Panc1 (cell line): ENCODE data around the gene PCMT1. TPM values are rescaled to one million over a fixed set of nuclear protein-coding genes. Genes with fewer than 3 reads are reported as not detected.

ENCODE experiments used
- ATAC-seq: fragments of 200-7000 bp; cut with Tn5 transposase; 2 replicates; pipeline ENCODE4 v1.9.1; 2020; ENCODE audit warnings: mild to moderate bottlenecking, moderate library complexity
- BruUV-seq: library from RNA; stranded (reverse); fragments of 400-500 nt; replicated peaks from 2 replicates; lab custom pipeline; 2021; lab: Mats Ljungman, UMichigan
- CTCF ChIA-PET: fragments of 300-600 bp; sonication (Branson Sonifier 250); formaldehyde crosslinking; loops from one replicate; lab custom pipeline; 2022; ENCODE audit warnings: antibody characterized with exemption; lab: Charles Lee
- POLR2A ChIA-PET: fragments of 300-600 bp; sonication (Branson Sonifier 250); formaldehyde crosslinking; loops from one replicate; lab custom pipeline; 2022; ENCODE audit warnings: antibody characterized with exemption; lab: Charles Lee
- DNase-seq: peaks from one replicate; pipeline ENCODE4 v3.0.0-alpha.2; 2010; ENCODE audit warnings: low read depth, low spot score
- H3K27ac ChIP-seq: 2 replicates; pipeline ENCODE4 v1.5.1; 2011; ENCODE audit warnings: mild to moderate bottlenecking, low read length, inconsistent platforms
- H3K27me3 ChIP-seq: fragments of 200-500 bp; sonication (Bioruptor generic); 2 replicates; pipeline ENCODE4 v1.6.0; 2014; ENCODE audit warnings: low read length, inconsistent platforms; ENCODE audit not compliant: control insufficient read depth, insufficient read depth
- H3K36me3 ChIP-seq: fragments of 200-500 bp; sonication (Bioruptor generic); 2 replicates; pipeline ENCODE4 v1.5.1; 2014; ENCODE audit warnings: inconsistent platforms, mild to moderate bottlenecking, low read length, moderate library complexity; ENCODE audit not compliant: control insufficient read depth, insufficient read depth
- H3K4me1 ChIP-seq: 2 replicates; pipeline ENCODE4 v1.5.1; 2011; ENCODE audit warnings: inconsistent platforms, mild to moderate bottlenecking, low read length, moderate library complexity; ENCODE audit not compliant: control insufficient read depth, insufficient read depth
- H3K4me3 ChIP-seq, 2 experiments: 2 replicates each; pipeline ENCODE4 v1.5.1; 2011 to 2012; ENCODE audit warnings: low read depth in 2 of 2, low read length in 2 of 2, mild to moderate bottlenecking in 2 of 2, inconsistent platforms in 1 of 2, moderate library complexity in 1 of 2
- H3K9me3 ChIP-seq: fragments of 200-500 bp; sonication (Bioruptor generic); 2 replicates; pipeline ENCODE4 v1.5.1; 2014; ENCODE audit warnings: low read depth, mild to moderate bottlenecking, inconsistent platforms, low read length, moderate library complexity; ENCODE audit not compliant: control insufficient read depth, insufficient read depth
- POLR2AphosphoS5 ChIP-seq: IDR thresholded peaks from 2 replicates; pipeline ENCODE4 v1.6.1; 2012; ENCODE audit warnings: mild to moderate bottlenecking, low read depth, low read length, moderate library complexity
- SIN3A ChIP-seq: IDR thresholded peaks from 2 replicates; pipeline ENCODE4 v1.6.1; 2012; ENCODE audit warnings: low read depth, mild to moderate bottlenecking, low read length, moderate library complexity, borderline replicate concordance; ENCODE audit not compliant: insufficient read depth
- TCF7L2 ChIP-seq: IDR thresholded peaks from 2 replicates; pipeline ENCODE4 v1.6.1; 2011; ENCODE audit warnings: mild to moderate bottlenecking, low read depth, low read length, inconsistent platforms
- in situ Hi-C: cut with HindIII; loops from 2 replicates; pipeline ENCODE4 v1.10.0; 2016; ENCODE audit warnings: low sequenced_read_pairs, low pct_unique_long_range_greater_than_20kb
- intact Hi-C: fragments of 100-400 bp; cut with micrococcal nuclease; formaldehyde crosslinking; loops from one replicate; pipeline ENCODE4 v1.10.0; 2022; ENCODE audit not compliant: unreplicated experiment
- total RNA-seq: library from RNA; stranded (reverse); gene quantifications from one replicate; pipeline ENCODE4 v1.2.1, GENCODE V29; 2021; ENCODE audit not compliant: unreplicated experiment
- TF ChIP-seq, protein P1 (sequence below): fragments of 450-650 bp; IDR thresholded peaks from 2 replicates; pipeline ENCODE4 v1.5.1; 2017; ENCODE audit warnings: mild to moderate bottlenecking
- TF ChIP-seq, protein P2 (sequence below), 2 experiments: IDR thresholded peaks; 2 replicates each; pipeline ENCODE4 v1.6.1; 2011 to 2012; ENCODE audit warnings: low read depth in 2 of 2, control low read depth in 1 of 2, low read length in 1 of 2, mild to moderate bottlenecking in 1 of 2, moderate library complexity in 1 of 2; ENCODE audit not compliant: insufficient read depth in 1 of 2

PCMT1 gene
- total RNA-seq, 1 experiment from 2014 or later, result 118 TPM

DNA sequence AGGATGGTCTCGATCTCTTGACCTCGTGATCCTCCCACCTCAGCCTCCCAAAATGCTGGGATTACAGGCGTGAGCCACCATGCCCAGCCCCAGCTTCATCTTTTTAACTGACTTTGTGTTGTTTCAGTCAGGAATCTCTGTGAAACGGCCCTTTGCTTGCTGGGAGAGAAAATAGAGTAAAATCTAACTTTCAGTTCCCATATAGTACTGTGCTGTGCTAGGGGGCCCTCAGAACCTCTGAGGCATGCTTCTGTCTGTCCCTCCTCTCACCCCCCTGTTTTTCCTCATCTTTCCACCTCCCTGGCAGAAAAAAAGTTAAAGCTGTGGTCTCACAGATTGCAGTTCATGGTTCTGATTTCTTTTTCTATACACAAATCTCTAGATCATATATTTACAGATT lies 66.2 kb downstream of the PCMT1 start:
- no peaks in the 10 kb centered on the region for H3K4me1 ChIP-seq
- BruUV-seq, result no TSS peak
- no peaks in the 10 kb centered on the region for H3K9me3 ChIP-seq
- ATAC-seq, result no peak
- no peak for DNase-seq
- TF ChIP-seq SIN3A (no peak), POLR2AphosphoS5 (no peak), TCF7L2 (no peak)
- TF ChIP-seq, protein P1, sequence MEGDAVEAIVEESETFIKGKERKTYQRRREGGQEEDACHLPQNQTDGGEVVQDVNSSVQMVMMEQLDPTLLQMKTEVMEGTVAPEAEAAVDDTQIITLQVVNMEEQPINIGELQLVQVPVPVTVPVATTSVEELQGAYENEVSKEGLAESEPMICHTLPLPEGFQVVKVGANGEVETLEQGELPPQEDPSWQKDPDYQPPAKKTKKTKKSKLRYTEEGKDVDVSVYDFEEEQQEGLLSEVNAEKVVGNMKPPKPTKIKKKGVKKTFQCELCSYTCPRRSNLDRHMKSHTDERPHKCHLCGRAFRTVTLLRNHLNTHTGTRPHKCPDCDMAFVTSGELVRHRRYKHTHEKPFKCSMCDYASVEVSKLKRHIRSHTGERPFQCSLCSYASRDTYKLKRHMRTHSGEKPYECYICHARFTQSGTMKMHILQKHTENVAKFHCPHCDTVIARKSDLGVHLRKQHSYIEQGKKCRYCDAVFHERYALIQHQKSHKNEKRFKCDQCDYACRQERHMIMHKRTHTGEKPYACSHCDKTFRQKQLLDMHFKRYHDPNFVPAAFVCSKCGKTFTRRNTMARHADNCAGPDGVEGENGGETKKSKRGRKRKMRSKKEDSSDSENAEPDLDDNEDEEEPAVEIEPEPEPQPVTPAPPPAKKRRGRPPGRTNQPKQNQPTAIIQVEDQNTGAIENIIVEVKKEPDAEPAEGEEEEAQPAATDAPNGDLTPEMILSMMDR, result no peak
- TF ChIP-seq, protein P2, sequence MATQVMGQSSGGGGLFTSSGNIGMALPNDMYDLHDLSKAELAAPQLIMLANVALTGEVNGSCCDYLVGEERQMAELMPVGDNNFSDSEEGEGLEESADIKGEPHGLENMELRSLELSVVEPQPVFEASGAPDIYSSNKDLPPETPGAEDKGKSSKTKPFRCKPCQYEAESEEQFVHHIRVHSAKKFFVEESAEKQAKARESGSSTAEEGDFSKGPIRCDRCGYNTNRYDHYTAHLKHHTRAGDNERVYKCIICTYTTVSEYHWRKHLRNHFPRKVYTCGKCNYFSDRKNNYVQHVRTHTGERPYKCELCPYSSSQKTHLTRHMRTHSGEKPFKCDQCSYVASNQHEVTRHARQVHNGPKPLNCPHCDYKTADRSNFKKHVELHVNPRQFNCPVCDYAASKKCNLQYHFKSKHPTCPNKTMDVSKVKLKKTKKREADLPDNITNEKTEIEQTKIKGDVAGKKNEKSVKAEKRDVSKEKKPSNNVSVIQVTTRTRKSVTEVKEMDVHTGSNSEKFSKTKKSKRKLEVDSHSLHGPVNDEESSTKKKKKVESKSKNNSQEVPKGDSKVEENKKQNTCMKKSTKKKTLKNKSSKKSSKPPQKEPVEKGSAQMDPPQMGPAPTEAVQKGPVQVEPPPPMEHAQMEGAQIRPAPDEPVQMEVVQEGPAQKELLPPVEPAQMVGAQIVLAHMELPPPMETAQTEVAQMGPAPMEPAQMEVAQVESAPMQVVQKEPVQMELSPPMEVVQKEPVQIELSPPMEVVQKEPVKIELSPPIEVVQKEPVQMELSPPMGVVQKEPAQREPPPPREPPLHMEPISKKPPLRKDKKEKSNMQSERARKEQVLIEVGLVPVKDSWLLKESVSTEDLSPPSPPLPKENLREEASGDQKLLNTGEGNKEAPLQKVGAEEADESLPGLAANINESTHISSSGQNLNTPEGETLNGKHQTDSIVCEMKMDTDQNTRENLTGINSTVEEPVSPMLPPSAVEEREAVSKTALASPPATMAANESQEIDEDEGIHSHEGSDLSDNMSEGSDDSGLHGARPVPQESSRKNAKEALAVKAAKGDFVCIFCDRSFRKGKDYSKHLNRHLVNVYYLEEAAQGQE (IDR thresholded peaks at IDR 0.05; ENCODE audit: insufficient read depth in 1 of 2, low read depth in 2 of 2, low read length in 1 of 2), result no peak
- H3K27ac ChIP-seq, result no peak overlapping the region
- intact Hi-C loops, result no loop called here
- in situ Hi-C loops, result no loop called here
- H3K27me3 ChIP-seq, result no peaks in the 10 kb centered on the region
- peaks cover 12% of the 10 kb centered on the region; the same call in 1 of the 2 replicates for H3K36me3 ChIP-seq
- CTCF ChIA-PET, result no interaction called here
- POLR2A ChIA-PET, result interaction anchor here (0.6 kb wide), 2 partner anchors 12 to 148 kb away, joined by 3 to 10 read pairs; no protein-coding TSS in a partner anchor
- no peak overlapping the region for H3K4me3 ChIP-seq

DNA sequence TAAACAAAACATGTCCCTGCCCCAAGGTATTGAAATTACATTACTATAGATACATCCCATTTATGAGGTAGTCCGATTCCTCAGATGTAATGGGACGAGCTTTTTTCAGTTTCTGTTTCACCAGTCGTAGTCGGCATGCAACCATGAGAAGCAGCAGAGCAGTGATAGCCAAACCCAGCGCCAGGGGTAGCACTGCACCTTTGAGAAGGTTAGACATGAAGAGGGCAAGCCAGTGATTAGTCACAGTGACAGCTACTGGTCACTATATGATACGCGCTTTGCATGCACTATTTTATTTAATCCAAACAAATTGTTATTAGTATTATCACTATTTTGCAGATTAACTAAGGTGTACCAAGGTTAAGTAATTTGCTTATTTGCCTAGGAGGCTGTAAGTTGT lies 71.0 kb downstream of the PCMT1 start:
- Histone ChIP-seq H3K4me1 (no peaks in the 10 kb centered on the region), H3K9me3 (no peaks in the 10 kb centered on the region), H3K4me3 (no peak overlapping the region), H3K36me3 (peaks cover 17% of the 10 kb centered on the region; the same call in 1 of the 2 replicates), H3K27me3 (no peaks in the 10 kb centered on the region), H3K27ac (no peak overlapping the region)
- ChIA-PET CTCF (no interaction called here), POLR2A (interaction anchor here (0.6 to 0.7 kb wide), 3 partner anchors 9 to 258 kb away, joined by 3 to 8 read pairs (median 3); no protein-coding TSS in a partner anchor)
- TF ChIP-seq, protein P1, result no peak; the same call in 1 of the 2 replicates
- TF ChIP-seq, protein P2 (IDR thresholded peaks at IDR 0.05; ENCODE audit: insufficient read depth in 1 of 2, low read depth in 2 of 2, low read length in 1 of 2), result no peak
- TF ChIP-seq TCF7L2 (no peak), SIN3A (no peak), POLR2AphosphoS5 (no peak)
- ATAC-seq (peak; percentile 60; the same call in 1 of the 2 replicates), DNase-seq (no peak)
- intact Hi-C loops, result no loop called here
- in situ Hi-C loops, result no loop called here
- no TSS peak for BruUV-seq
